GM21528 (cell line): ENCODE measurements around the gene PUM2.
A peak's percentile ranks its signal among the peaks of the same experiment; 100 is the strongest.

Experiments
- ATAC-seq: cut with Tn5 transposase; IDR thresholded peaks from one replicate; pipeline ENCODE4 v1.9.1; 2021; ENCODE audit warnings: mild to moderate bottlenecking, moderate library complexity; ENCODE audit not compliant: unreplicated experiment, low FRiP score

PUM2 gene

DNA sequence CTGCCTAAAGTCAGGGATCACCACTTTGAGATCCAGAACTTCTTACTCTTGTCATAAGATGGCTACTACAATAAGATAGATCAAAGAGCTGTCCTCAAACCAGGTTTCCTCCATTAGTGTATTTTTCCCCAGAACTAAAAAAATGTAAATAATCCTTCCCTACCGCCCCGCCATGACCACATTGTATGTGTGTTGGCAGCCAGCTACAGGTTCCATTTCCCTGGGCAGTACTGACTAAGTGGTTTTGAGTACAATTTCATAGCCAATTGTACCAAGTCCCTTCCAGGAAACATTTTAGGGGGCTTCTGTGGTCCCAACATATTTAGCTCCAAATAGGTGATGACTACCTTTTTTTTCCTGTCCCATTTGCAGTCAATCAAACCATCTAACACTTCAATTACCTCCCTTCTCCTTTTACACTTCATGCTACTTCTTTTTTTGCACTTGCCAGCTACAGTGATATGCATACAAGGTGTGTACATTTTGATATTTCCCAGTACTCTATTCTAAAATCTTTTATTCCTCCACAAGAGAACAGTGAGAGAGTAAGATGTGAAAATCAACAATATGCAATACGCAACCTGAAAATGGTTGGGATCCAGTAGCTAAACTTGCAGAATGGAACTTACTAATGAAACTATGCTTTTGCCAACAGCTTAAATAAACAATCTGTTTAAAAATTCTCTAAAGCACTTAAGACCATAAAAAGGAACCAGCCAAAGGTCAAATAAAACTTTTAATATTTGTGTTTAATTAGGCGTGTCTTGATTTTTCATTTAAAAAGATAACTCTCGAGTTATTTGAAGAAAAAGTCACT is 3.9 kb downstream of the PUM2 start:
- no peak for ATAC-seq

DNA sequence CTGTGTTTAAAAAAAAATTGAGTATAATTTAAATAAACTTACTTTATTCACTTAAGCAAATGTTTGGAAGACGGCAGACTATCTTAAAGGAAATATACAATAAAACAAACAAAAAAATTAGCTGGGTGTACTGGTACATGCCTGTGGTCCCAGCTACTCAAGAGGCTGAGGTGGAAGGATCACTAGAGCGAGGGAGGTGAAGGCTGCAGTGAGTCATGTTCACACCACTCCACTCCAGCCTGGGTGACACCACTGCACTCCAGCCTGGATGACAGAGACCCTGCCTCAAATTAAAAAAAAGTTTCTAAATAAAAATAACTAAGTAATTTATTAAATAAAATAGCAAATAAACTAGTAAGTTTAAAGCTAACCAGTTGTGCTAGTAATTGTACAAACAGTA is 7.5 kb downstream of the PUM2 start:
- no peak for ATAC-seq

DNA sequence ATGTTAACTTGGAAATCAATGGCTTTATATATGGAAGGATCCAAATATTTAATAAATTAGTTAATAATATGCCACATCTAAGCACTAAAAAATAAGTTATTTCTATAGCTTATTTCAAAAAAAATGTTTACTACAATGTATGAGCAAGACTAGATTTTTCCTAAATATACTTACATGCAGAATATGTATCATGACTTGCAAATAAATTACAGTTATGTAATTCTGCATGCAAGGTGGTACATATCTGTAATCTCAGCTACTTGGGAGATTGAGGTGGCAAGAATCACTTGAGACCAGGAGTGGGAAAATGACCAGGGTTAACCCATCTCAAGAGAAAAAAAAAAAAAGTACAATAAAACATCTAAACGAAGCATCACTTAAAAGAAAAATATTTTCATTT is 11.6 kb downstream of the PUM2 start:
- ATAC-seq = no peak

DNA sequence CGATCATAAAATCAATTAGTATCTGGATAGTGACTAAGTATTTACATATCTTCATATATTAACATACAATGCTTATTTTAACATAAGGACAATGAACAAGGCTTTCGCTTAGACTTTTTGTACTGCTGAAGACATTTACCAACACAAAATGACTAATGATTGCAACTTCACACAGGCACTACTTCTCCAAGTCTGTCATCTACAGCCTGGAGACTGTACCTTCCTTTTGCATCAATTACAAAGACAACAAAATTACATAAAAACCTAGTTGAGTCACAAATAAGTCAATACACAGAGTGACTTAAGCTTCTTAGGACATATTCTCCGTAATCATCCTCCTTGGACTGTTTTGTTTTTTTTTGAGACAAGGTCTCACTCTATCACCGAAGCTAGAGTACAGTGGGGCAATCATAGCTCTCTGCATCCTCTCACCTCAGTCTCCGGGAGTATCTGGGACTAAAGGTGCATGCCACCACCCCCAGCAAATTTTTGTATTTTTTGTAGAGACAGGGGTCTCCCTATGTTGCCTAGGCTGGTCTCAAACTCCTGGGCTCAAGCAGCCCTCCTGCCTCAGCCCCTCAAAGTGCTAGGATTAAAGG is 15.9 kb downstream of the PUM2 start:
- ATAC-seq = no peak

DNA sequence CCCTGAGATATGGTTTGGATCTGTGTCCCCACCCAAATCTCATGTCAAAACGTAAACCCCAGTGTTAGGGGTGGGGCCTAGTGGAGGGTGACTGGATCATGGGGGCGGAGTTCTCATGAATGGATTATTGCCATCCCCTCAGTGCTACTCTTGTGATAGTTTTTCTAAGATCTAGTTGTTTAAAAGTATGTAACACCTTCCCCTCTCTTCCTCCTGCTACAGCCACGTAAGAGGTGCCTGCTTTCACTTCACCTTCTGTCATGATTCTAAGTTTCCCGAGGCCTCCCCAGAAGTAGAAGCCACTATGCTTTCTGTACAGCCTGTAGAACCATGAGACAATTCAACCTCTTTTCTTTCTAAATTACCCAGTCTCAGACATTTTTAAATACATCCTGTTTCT is 16.9 kb downstream of the PUM2 start:
- ATAC-seq = peak; percentile 61

DNA sequence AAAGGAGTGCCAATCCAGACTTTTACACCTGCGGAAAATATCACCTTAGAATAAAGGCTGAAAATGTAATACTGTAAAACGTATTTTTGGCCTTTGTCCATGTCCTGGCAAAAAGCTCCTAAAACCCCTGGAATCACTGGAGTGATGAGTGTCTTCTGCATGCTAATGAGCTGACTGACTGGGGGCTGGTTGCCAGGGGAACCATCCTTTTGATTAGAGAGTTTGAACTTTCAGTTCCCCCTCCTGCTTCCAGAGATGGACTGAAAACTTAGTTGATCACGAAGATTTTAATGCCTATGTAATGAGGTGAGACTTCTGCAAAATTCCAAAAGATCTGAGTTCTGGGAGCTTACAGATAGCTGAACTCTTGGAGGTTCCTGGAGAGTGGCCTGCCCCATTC is 20.5 kb downstream of the PUM2 start:
- ATAC-seq = no peak

DNA sequence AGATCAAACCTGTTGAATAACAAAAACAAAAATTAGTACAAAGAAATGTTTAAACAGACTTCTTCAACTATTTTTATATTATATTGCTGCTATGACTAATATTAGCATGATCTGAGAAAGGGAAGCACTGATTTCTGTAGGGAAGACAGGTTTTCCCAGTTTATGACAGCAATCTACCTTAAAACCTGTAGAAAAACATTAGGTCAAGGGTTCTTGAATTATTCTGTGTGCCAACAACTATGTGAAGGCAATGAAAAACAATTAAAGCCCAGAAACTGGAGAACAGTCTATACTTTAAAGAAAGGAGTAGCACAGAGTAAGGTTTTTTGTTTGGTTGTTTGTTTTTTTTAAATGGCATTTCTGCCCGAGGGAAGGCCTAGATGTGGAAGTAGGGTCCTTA is 23.3 kb downstream of the PUM2 start:
- ATAC-seq = no peak

DNA sequence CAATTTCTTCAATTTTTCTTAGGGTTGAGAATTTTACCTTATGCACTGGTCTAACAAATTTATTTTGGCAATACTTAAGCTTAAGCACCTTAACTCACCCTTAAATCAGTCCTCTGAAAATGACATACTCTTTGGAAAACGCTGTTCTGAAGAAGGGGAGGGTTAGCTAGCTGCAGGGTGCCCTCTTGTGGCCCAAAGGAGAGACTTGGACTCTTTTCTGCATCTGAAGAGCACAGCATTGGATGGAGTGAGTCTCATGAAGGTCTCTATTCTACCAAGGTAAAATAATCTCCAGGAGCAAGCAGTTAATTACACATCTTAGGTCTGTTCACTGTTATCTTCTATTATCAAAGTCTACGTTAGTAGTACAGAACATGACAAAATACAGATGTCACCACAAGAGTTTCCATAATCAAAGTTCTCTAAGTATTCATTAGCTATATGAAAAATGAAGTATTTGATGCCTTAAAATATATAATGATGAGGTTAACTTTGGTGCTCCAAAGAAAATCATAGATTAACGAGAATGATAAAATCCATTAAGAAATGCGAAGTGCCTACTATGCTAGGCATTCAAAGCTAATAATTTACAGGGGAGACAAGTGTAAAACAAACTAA is 24.4 kb downstream of the PUM2 start:
- peak; percentile 68 for ATAC-seq

DNA sequence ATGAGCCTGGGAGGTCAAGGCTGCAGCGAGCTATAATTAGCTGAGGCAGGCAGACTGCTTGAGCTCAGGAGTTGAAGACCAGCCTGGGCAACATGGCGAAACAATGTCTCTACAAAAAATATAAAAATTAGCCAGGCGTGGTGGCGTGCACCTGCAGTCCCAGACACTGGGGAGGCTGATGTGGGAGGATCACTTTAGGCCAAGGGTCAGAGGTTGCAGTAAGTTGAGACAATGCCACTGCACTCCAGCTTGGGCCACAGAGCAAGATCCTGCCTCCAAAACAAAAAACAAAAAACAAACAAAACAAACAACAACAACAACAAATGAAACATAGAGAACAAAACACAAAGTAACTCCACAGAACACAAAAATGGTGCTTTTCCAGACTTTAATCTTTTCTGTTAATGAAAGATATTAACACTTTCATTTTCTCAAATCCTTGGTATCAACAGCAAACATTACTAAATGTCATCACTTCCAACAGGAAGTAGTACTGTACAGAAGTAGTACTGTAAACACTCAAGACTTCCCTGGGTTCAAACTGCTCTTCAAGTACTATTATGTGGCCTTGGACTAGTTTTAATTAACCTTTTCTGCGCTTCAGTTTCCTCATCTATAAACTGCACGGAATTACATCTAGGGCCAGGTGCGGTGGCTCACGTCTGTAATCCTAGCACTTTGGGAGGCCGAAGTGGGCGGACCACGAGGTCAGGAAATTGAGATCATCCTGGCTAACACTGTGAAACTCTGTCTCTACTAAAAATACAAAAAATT is 27.9 kb downstream of the PUM2 start:
- ATAC-seq = no peak

DNA sequence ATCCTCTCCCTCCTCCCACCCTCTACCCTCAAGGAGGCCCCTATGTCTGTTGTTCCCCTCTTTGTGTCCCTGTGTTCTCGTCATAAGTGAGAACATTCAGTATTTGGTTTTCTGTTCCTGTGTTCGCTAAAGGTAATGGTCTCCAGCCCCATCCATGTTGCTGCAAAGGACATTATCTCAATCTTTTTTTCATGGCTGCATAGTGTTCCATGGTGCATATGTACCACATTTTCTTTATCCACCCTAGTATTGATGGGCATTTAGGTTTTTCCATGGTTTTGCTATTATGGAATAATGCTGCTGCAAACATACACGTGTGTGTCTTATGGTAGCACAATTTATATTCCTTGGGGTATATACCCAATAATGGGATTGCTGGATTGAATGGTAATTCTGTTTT is 33.0 kb downstream of the PUM2 start:
- ATAC-seq = no peak

DNA sequence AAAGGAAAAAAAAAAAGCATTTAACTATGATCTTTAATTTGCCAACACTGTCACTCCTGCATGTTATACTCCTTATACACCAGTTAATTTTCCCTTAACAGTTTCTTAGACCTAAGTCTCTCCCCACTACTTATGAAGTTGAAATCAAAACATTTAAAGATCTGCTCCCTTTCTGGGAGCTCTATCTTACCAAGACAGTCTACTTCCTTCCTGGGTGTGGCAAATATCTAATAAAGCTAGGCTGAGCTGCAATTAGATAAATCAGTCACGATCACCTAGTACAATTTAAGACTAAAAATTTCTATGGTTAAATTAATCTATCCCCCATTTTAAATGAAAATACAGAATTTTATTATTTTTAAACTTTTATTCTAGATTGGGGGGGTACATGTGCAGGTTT is 33.4 kb downstream of the PUM2 start:
- no peak for ATAC-seq

DNA sequence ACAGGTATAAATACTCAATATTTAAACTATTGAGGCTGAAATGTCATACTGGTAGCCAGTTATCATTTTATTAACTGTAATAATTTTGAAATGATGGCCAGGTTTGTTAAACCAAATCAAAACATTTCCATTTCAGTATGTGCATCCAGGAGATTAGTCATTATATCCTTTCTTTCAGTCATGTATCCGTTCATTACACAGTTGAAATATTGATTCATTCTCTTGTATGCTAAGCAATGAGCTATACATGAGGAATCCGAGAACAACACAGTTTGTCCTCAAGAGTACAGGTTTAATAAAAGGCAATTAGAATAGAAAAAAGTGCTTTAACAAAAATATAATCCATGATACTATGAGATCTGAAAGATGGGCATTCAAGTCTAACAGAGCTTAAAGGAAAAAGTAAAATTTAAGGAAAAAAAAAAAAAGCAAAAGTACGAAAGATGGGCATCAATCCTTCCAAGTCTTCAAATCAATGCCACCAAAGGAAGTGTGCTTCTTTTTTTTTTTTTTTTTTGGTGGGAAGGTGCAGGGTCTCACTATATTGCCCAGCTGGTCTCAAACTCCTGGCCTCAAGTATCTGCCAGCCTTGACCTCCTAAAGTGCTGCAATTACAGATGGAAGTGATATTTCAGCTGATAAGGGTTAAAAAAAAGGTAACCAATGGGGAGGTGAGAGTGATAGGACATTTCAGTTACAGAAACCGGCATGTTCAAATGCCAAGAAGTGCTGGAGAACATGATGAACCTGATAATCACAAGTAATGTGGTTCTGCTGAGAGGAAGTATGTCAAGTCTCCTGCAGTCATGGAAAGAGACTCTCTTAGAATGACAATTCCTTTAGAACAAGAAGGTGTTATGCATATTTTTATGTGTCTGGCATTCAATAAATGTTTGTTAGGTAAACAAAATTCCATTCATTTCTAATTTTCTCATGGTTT is 35.8 kb downstream of the PUM2 start:
- no peak for ATAC-seq

DNA sequence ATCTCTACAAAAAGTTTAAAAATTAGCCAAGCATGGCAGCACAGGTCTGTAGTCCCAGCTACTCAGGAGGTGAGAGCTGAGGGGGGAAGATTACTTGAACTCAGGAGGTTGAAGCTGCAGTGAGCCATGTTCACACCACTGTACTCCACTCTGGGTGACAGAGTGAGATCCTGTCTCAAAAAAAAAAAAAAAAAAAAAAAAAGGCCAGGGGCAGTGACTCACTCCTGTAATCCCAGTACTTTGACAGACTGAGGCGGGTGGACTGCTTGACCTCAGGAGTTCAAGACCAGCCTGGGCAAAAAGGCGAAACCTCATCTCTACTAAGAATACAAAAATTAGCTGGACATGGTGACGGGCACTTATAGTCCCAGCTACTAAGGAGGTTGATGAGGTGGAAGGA is 37.0 kb downstream of the PUM2 start:
- no peak for ATAC-seq

DNA sequence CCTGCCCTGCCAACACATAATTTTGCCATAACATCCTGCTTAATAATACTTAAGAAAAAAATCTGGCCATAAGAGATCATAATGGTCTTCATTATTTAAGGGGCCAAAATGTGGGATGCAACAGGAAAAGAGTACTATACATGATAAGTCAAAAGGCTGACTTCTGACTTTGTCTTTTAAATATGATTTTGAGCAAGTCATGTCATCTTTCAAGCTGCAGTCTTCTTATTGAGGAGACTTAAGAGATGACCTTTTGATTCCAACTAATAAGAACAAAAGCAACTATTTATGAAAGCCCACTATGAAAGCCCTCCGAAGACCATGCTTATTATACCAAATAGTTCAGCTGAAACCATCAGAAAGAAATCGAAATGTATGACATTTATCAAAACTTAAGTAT is 41.6 kb downstream of the PUM2 start:
- ATAC-seq = no peak

DNA sequence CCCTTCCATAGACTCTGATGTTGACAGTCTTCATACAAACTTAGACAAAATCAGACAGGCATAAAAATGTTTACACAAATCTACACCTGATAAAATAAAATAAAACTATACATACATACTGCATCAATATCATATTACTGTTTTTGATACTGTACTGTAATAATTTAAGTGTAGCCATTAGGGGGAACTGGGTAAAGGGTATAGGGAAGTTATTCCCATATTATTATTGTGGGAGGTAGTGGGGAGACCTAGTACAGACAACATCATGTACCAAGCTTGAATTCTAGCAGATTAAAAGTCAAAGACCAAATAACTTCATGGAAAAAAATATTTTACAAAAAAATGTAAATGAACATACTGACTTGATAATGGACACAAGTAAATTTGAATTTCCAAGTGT is 43.3 kb downstream of the PUM2 start:
- no peak for ATAC-seq

DNA sequence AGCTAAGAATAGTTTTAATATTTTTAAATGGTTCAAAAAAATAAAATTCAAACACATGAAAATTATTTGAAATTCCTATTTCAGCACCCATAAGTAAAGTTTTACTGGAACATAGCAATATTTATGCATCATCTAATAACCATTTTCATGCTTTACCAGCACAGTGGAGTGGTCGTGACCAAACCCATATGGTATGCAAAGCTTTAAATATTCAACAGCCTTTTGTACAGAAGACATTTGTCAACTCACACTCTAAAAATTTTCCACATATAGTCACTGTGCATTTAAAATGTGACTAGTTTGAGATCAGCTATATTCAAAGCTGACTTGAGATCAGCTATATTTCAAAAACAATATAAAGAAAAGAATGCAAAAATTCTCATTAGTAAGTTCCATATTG is 46.2 kb downstream of the PUM2 start:
- ATAC-seq = no peak

DNA sequence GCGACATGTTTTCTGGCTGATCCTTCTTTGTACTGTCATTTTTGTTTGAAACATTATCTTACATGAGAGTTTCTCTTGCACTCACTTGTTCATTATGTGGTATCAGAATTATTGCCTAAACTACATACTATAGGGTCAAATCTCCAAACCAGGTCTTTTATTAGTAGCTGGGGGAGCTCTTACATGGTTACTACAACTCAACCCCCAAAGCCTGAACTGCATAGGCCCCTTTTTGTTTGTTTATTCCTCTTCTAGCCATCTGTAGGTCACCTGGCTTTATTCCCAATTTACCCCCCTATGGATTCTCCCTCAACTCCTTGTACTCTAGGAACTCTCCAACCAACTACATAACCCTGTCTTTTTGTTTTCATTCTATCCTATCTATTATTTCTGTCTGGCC is 46.7 kb downstream of the PUM2 start:
- ATAC-seq = no peak

DNA sequence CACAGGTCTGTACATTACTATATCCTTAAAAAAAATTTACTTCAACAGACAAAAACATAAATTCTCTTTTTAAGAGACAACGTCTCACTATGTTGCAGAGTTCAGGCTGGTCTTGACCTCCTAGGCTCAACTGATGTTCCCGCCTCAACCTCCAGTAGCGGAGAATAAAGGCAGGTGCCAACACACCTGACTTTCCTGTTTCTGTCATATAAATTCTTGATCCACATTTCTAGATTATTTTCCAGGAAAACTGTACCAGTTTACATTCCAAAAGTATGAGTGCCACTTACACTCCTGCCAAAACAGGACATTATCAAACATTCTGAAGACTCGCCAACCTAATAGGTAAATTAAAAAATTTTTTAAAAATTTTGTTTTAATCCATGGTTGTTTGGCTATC is 48.6 kb downstream of the PUM2 start:
- ATAC-seq = no peak

DNA sequence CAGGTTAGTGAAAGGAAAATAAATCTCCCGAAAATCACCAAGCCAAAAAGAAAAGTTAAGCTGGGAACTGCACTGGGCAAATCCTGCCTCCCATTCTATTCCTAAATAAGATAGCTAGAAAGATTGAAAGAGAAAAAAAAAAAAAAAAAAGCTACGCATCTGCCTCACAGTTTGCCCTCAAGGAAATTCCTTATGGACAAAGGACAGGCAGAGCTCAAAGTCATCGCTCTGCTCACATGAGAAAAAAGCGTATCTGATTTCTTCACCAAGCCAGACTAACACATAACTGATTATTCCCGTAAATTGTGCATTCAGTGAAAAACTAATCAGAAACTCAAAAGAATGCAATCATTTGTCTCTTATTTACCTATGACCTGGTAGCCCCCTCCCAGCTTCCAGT is 50.0 kb downstream of the PUM2 start:
- no peak for ATAC-seq

DNA sequence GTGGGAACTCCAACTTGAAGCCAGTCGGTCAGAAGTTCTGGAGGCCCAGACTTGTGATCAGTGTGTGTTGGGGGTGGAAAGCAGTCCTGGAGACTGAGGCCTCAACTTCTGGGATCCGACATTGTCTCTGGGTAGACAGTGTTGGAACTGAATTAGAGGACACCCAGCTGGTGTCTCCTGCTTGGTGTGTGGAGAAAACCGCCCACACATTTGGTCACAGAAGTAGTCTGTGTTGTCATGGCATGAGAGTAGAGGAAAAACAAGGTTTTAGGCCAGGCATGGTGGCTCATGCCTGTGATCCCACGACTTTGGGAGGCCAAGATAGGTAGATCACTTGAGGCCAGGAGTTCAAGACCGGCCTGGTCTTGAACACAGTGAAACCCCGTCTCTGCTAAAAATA is 51.5 kb downstream of the PUM2 start:
- ATAC-seq = no peak
